GM19452 (cell line): ENCODE data around the gene SCUBE1.
A peak's percentile ranks its signal among the peaks of the same experiment; 100 is the strongest.

Source experiments
- ATAC-seq: cut with Tn5 transposase; IDR thresholded peaks from one replicate; pipeline ENCODE4 v1.9.1; 2021; ENCODE audit not compliant: unreplicated experiment

The SCUBE1 gene

GRCh38 chr22:43202756-43203410, 140.3 kb downstream of the SCUBE1 start:
- no peak for ATAC-seq

DNA sequence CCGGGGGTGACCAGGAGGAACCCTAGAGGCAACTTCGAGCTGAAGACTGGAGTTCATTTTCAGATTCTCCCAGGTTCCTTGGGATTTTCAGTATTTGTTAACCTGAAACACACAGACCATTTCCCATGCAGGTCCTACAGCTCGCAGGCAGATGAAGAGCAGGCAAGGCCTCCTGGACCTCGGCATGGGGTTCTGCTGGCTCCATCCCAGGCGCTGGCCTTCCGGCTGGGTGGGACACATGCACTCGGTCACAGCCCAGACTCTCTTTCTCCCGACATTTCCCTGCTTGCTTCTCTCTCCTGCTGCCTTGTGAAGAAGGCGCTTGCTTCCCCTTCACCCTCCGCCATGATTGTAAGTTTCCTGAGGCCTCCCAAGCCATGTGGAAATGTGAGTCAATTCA, 140.8 kb downstream of the SCUBE1 start:
- ATAC-seq = no peak

DNA sequence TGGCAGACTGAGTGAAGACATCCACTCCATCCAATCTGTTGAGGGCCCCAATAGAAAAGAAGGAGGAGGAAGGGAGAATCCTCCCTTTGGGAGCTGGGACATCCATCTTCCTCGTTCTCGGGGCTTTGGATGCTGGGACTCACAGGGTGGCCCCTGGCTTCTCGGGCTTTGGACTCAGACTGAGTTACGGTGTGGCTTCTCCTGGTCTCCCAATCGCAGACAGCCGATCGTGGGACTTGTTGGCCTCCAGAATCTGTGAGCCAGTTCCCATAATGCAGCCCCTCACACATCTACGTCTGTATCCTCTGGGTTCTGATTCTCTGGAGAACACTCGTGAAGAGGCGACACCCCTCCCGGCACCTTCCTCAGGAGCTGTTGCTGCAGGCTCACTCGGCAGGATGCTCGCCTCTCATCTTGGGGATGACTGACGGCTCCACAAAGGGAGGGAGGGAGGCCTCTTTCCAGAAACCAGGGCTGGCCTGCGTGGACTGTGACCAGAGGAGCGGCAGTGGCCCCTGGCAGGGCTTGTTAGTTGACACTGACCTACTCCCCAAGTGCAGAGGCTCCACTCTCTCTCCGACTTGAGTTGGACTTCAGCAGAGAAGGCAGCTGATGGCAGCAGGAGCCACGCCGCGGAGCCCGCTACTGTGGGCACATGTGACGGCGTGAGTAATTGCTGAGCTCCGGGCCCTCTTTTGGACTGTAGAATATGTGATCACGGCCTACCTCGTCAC, 141.5 kb downstream of the SCUBE1 start:
- ATAC-seq = no peak

- no peak for ATAC-seq
Observed at GRCh38 chr22:43200555-43200954, 142.6 kb downstream of the SCUBE1 start.

DNA sequence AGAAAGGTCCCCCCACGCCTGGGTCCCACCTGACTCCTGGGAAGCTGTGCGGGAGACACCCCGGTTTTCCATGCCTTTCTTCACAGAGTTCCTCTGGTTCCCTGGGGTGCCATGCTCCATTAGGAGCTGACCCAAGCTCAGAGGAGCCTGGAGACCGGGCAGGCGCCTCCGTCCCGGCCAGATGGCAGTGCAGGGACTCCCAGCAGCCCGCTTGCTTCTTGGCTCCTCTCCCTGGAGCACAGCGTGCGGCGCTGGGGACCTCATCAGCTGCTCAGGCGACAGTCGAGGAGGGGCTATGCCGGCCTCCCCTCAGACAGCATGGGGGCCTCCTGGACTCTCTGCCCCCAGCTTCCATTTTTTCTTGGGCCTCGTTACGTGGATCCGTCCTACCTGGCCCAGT, 143.1 kb downstream of the SCUBE1 start:
- no peak for ATAC-seq

GRCh38 chr22:43199541-43199940, 143.6 kb downstream of the SCUBE1 start:
- no peak for ATAC-seq

DNA sequence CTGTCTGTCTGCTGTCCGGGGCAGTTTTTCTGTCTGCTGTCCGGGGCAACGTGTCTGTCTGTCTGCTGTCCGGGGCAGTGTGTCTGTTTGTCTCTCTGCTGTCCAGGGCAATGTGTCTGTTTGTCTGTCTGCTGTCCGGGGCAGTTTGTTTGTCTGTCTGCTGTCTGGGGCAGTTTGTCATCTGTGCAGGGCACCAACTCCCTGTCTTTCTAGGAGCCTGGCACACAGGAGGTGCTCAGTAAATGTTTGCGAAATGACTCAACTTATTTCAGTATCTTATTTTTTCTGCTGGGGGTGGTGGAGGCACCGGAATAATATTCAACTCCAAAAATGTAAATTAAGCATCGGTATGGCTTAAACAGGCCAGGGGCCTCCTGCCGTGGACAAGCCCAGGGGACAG, 144.2 kb downstream of the SCUBE1 start:
- no peak for ATAC-seq

DNA sequence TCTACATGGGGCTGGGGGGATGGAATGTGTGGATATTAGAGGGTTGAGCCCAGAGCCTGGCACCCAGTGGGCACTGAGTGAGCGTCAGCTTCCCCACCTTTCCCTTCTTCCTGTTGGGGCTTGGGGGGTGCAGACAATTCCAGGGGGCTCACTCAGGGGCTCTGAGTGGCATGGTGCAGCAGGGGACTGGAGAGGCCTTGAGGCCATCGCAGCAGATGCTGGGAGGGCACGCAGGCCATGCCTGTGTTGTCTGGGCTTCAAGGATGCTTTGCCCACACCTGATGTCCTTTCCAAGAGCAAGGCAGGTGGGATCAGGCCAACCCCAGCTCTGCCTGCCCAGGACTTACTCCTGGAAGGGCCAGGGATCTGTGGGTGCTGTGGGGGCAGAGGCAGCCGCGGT, 145.0 kb downstream of the SCUBE1 start:
- no peak for ATAC-seq

DNA sequence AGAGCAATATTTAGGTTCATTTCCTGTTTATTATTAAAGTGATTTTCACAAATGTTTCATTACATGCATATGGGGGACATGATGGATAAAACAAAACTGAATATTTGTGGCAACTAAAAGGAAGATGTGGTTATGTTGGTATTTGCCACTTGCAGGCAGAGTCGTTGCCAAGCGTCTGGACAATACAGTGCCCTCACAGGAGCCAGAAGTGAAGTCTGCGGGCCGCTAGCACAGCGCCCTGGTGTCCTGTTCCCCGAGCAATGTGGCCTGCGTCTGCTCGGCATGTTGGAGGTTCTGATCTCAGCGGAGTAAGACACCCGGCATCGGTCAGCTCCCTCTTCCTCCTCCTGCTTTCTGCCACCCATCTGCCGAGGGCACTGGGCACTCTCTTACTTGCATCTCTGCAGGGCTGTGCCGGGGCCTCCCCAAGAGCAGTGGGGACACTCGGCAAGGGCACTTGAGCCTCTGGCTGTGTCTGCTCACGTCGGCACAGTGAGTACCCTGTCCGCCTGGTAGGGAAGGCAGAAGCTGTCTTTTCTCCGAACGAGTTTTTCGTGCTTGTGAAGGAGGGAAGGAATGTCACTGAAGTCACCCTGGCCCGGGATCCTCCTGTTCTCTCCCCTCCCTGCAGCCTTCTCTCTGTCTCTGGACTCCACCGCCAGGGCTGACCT, 145.8 kb downstream of the SCUBE1 start:
- no peak for ATAC-seq

- ATAC-seq = no peak
Observed at GRCh38 chr22:43191831-43192230, 151.3 kb downstream of the SCUBE1 start.

- ATAC-seq = no peak
Observed at GRCh38 chr22:43188829-43189545, 154.2 kb downstream of the SCUBE1 start.

DNA sequence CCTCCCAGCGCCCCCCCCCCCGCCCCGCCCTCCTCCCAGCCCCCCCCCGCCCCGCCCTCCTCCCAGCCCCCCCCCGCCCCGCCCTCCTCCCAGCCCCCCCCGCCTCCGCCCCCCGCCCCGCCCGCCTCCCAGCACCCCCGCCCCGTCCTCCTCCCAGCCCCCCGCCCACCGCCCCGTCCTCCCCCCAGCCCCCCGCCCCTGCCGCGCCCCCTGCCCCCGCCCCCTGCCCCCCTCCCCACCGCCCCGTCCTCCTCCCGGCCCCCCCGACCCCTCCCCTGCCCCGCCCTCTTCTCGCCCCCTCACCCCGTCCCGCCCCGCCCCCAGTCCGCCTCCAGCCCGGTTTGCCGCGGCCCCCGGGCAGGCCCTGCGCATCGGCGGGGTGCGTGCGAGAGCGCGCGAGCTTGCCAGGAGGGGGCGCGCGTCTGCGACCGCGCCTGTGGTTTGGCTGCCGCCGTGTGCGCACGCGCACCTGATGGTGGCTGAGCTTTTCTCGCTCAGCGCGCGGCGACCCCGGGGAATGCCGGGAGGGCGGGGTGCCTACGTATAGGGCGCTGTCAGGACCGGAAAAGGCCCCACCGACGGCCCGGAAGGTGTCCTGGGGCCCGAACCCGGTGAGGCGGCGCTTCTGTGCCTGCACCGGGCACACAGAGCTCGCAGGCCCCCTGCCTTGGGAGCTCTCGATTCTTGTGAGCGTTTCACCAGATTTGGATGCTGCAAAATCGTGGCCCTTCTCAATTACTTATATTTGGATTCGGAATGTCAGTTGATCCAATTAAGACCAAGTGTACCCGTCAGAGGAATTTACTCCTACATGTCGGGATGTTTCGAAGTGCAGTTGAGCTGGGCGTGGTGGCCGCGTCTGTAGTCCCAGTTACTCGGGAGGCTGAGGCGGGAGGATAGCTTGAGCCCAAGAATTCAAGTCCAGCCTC, 155.7 kb downstream of the SCUBE1 start:
- peak; percentile 79 for ATAC-seq

DNA sequence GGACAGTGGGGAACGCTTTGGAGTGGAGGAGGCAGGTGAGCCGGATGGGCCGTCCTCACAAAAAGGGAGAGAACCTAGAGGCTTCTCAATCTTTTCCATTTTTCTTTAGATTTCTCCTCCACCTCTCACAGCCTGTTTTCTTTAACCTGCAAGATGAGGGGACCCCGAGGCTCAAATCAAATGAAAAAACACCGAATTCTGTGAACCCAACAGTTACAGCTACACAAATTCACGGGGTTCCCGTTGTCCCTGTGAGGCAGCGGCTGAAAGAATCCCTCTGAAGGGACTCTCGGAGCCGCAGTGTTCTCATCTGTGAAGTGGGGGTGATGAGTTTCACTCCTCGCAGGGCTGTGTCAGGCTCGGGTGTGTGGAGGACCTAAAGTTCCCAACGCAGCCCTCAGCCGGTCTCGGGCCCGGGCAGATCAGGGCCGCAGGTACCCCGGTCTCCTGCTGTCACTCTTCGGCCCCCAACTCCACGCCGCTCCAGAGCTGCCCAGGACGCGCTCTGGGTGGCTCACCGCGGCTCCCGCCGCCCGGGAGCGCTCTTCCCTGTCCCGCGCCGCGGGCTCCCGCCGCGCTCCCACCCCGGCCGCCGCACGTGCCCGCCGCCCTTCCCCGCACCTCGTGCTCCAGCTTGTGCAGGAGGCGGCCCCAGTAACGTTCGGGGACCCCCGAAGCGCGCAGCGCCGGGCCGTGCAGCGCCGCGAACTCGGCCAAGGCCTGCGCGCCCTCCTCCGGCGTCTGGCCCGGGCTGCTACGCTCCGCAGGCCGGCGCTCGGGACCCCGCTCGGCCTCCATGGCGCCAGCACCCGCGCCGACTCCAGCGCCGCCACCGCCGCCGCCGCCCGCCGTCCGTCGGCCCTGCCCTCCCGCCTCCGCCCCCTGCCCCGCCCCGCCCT, 156.7 kb downstream of the SCUBE1 start, which contains the start of gene TTLL12:
TTLL12 (minus strand) TSS at position 863 of the 899 bp plus-strand sequence; CDS start at position 798, 65 bp downstream.
- ATAC-seq = peak; percentile 44

DNA sequence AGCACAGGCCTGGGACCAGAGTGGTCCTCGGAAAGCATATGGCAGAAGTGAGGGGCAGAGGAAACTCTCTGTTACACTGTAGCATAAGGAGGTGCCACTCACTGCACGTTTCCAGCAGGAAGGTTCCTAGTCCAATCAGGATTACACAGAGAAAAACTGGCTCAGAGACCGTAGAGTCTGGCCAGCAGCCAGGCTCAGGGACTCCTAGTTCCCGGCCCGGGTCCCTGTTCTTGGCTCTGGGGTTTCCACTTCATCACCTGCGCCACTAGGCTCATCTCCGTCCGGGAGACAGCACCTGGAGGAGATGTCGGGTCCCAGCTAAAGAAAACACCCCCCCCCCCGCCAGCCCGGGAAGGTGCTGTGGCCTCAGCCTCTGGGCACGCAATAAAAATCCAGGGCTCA, 157.3 kb downstream of the SCUBE1 start:
- no peak for ATAC-seq

DNA sequence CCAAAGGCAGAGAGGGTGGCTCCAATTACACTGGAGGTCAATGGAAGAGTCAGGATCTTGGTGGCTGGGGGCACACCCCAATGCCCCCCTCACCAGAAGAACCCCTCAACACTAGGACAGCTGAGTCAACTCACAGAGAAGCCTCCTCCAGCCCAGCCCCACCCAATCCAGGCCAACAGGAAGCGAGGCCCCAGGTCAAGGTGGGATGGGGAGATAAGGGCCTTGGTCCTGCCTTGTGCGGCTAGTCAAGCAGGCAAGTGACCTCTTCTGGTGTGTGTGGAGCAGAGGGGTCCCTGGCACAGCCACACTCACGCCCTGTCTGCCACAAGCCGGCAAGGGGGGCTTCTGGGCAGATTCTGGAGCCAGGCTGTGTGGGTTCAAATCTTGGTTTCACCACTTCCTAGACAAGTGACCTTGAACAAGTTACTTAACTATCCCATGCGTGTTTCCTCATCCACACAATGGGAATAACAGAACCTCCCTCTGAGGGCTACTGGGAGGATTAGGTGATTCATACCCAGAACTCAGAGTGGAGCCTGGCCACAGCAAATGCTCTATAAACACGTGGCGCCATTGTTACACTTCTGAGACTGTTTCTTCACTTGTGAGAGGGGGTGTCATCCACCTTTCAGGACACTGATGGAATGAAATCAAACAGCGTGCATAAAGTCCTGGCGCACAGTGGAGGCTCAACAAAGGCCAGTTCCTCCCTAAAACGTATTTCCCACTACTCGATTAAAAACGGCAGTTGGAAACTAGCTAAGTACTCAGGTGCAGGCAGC, 159.5 kb downstream of the SCUBE1 start:
- no peak for ATAC-seq

DNA sequence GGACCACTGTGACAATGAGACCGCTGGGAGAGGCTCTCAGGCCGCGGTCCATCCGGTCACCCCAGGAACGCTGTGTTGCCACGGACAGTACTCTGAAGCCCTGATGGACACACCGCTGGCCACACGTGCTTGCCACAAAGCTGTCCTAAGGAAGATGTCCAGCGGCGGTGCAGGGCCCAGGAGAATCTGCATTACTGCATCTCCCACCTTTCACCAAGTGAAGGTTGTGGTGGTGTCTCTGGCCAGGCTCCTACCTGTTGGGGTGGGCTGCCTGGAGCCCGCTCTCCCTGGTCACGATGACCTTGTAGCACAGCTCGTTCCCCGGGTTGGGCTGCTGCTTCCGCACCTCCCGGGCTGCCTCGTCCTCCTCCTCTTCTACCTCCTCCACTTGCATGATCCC, 160.4 kb downstream of the SCUBE1 start:
- ATAC-seq = no peak

DNA sequence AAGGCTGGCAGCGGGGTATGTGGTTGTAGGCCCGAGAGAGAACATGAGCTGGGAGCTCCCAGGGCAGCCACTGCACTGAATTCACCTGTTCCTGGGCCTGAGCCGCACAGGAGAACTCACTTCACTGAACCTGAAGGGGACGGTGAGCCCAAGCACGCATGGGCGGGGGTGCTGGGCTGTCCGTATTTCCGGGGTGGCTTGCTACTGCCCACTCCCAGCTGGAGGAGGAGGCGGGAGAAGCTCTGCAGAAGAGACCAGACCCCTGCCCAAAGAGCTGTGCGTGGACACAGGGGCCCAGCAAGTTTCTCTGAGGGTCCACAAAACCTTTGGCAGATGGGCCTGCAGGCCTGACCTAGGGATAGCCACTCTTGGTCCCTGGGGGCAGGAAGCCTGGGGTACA, 161.1 kb downstream of the SCUBE1 start:
- no peak for ATAC-seq

GRCh38 chr22:43181321-43182076, 161.7 kb downstream of the SCUBE1 start:
- ATAC-seq = no peak
